Adrenal gland (tissue), 19 donors: ENCODE measurements around the gene USP17L25. TPM values are rescaled to one million over a fixed set of nuclear protein-coding genes. Genes with fewer than 3 reads are reported as not detected.
"Not testable (repeated sequence)": the region's sequence is repeated elsewhere in the genome, so short reads cannot be mapped to it uniquely, and the experiment has no call there.

Experiments
- DNase-seq, 7 donors: peaks; one replicate each; pipeline ENCODE4 v3.0.0-alpha.2; 2019 to 2020
- H3K27ac ChIP-seq, 5 donors: fragments of 200-600 bp; sonication (generic) in 4 of 5; 1 replicate in 3 of 5; 2 replicates in 2 of 5; pipeline versions ENCODE4 v1.5.1 to v1.8.0; 2016 to 2020; ENCODE audit warnings: mild to moderate bottlenecking in 1 of 5
- H3K27me3 ChIP-seq: fragments of 200-600 bp; 2 replicates; pipeline ENCODE4 v1.8.0; 2021
- H3K36me3 ChIP-seq, 2 donors: fragments of 200-600 bp; replicated peaks in 1 of 2; 1 replicate in 1 of 2; 2 replicates in 1 of 2; pipeline versions ENCODE4 v1.5.1 to v1.8.0; 2018 to 2022
- H3K4me1 ChIP-seq, 2 donors: fragments of 200-600 bp; replicated peaks in 1 of 2; 1 replicate in 1 of 2; 2 replicates in 1 of 2; pipeline versions ENCODE4 v1.5.1 to v1.8.0; 2018 to 2021
- H3K4me3 ChIP-seq, 4 donors: fragments of 200-600 bp; sonication (generic) in 3 of 4; one replicate each; pipeline ENCODE4 v1.5.1; 2016 to 2018
- H3K9me3 ChIP-seq, 3 donors: fragments of 200-600 bp; sonication (generic) in 1 of 3; replicated peaks in 1 of 3; 1 replicate in 2 of 3; 2 replicates in 1 of 3; pipeline versions ENCODE4 v1.5.1 to v1.8.0; 2016 to 2021
- WGBS, 4 donors: extraction: QIAGEN DNeasy Blood & Tissue Kit in 2 of 4; methylation state at CpG; one replicate each; pipeline versions ENCODE4 v1.1.5 to v1.1.7; 2013 to 2017; 5-methylcytosine and 5-hydroxymethylcytosine counted together
- intact Hi-C, 2 donors: fragments of 100-400 bp; cut with DNase I; formaldehyde crosslinking; loops; one replicate each; pipeline versions ENCODE4 v1.14.1 to v1.15.0; 2022 to 2023
- long read RNA-seq, 10 donors: library from polyadenylated mRNA in 3 of 10; unstranded in 2 of 10; stranded (forward) in 1 of 10; transcript quantifications; one replicate each; pipeline ENCODE4 v2.0.0 and lab custom pipeline, GENCODE V29; 2021 to 2026
- polyA plus RNA-seq, 3 donors: library from polyadenylated mRNA; stranded (reverse); fragments of 200-250 nt in 2 of 3; fragments of 350-450 nt in 1 of 3; fragmentation: Illumina TruSeq in 1 of 3; extraction: RNeasy Lipid Tissue Mini Kit (QIAGEN cat#74804) in 1 of 3; gene quantifications; one replicate each; pipeline ENCODE4 v1.2.3, GENCODE V29; 2013 to 2014
- total RNA-seq, 9 donors: library from RNA; depleted of rRNA in 4 of 9; stranded (reverse); fragments of >200 nt in 4 of 9; fragments of 120-200 nt in 1 of 9; fragmentation: NEBNext Ultra II Directional in 1 of 9; extraction: Animal tissue kit (Norgen Biotek cat#: 25700) in 1 of 9; gene quantifications; one replicate each; pipeline versions ENCODE4 v1.1.0 to v1.2.4, GENCODE V29; 2013 to 2023
- donor health status: healthy with polysubstance abuse.
- donor health status: Bipolar disorder and iron deficiency.
- donor health status: DM: yes; HTN: yes; CAD: no.
- donor health status: DM: no; HTN: no; CAD: no.
- donor health status: DM: no; HTN: no; CAD: no.
- donor health status: DM: yes; HTN: yes; CAD: no.

Gene USP17L25, protein sequence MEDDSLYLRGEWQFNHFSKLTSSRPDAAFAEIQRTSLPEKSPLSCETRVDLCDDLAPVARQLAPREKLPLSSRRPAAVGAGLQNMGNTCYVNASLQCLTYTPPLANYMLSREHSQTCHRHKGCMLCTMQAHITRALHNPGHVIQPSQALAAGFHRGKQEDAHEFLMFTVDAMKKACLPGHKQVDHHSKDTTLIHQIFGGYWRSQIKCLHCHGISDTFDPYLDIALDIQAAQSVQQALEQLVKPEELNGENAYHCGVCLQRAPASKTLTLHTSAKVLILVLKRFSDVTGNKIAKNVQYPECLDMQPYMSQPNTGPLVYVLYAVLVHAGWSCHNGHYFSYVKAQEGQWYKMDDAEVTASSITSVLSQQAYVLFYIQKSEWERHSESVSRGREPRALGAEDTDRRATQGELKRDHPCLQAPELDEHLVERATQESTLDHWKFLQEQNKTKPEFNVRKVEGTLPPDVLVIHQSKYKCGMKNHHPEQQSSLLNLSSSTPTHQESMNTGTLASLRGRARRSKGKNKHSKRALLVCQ
- total RNA-seq (not detected), polyA plus RNA-seq (not detected)
- long read RNA-seq, donor 1: 0 reads
- long read RNA-seq, donor 2: 0 reads
- long read RNA-seq, donor 3: 0 reads
- long read RNA-seq, donor 4: 0 reads
- long read RNA-seq, donor 5: 0 reads
- long read RNA-seq, donor 6: 0 reads
- long read RNA-seq, donor 7: 0 reads
- long read RNA-seq, donor 8: 0 reads
- long read RNA-seq, donor 9: 0 reads
- long read RNA-seq, donor 10: 0 reads

DNA sequence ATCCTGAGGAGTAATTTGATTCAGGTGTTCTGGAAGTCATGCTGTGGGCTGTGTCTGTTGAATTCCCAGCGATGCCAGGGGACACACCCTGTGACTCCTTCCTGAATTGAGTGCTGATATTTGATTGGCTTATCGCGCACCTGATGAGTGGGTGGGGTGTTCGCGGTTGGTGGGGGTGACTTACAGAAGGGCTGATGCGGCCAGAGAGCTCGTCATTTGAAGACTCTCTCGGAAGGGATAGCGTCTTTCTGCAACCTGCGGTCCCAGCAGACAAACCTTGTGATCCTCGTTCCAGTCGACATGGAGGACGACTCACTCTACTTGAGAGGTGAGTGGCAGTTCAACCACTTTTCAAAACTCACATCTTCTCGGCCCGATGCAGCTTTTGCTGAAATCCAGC is at the start of gene USP17L25:
TSS of gene USP17L25 (plus strand) at position 301 of the 400 bp plus-strand sequence. CDS start at position 301, 0 bp downstream.
- H3K27me3 ChIP-seq, intact Hi-C loops, H3K9me3 ChIP-seq, H3K27ac ChIP-seq, H3K4me1 ChIP-seq, H3K4me3 ChIP-seq, H3K36me3 ChIP-seq, DNase-seq: not testable (repeated sequence)
- no CpG with 5 or more reads among the region's 15 CpGs for WGBS, 4 donors

GRCh38 chr4:9324191-9324590 is 5.5 kb upstream of the USP17L25 start:
- H3K27me3 ChIP-seq, H3K4me3 ChIP-seq, intact Hi-C loops, H3K27ac ChIP-seq, DNase-seq, H3K36me3 ChIP-seq, H3K4me1 ChIP-seq, H3K9me3 ChIP-seq: not testable (repeated sequence)
- WGBS, 4 donors: 70 to 79% (median 78%) methylated on average over 1 to 5 of the region's 13 CpGs

GRCh38 chr4:9324865-9325264 is 4.8 kb upstream of the USP17L25 start, which contains the start of gene USP17L24:
Gene USP17L24, plus strand, starts transcription at chr4:9325165. Its CDS starts 0 bp downstream, at chr4:9325165.
- no CpG with 5 or more reads among the region's 15 CpGs for WGBS, 4 donors
- DNase-seq, intact Hi-C loops, H3K4me3 ChIP-seq, H3K4me1 ChIP-seq, H3K27ac ChIP-seq, H3K36me3 ChIP-seq, H3K9me3 ChIP-seq, H3K27me3 ChIP-seq: not testable (repeated sequence)

DNA sequence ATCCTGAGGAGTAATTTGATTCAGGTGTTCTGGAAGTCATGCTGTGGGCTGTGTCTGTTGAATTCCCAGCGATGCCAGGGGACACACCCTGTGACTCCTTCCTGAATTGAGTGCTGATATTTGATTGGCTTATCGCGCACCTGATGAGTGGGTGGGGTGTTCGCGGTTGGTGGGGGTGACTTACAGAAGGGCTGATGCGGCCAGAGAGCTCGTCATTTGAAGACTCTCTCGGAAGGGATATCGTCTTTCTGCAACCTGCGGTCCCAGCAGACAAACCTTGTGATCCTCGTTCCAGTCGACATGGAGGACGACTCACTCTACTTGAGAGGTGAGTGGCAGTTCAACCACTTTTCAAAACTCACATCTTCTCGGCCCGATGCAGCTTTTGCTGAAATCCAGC is 4.6 kb downstream of the USP17L25 start, which contains the start of gene USP17L26:
TSS of gene USP17L26 (plus strand) at position 301 of the 400 bp plus-strand sequence. CDS start at position 301, 0 bp downstream.
- H3K4me3 ChIP-seq, H3K4me1 ChIP-seq, H3K36me3 ChIP-seq, H3K27me3 ChIP-seq, H3K27ac ChIP-seq, H3K9me3 ChIP-seq, intact Hi-C loops, DNase-seq: not testable (repeated sequence)
- WGBS, 4 donors: 82% methylated on average over 8 of the region's 15 CpGs; no CpG with 5 or more reads in 3 of the 4 donors

- H3K27ac ChIP-seq, H3K27me3 ChIP-seq, H3K4me1 ChIP-seq, DNase-seq, intact Hi-C loops, H3K36me3 ChIP-seq, H3K4me3 ChIP-seq, H3K9me3 ChIP-seq: not testable (repeated sequence)
- no CpG with 5 or more reads among the region's 15 CpGs for WGBS, 4 donors
These were observed 9.4 kb downstream of the USP17L25 start, which contains the start of gene USP17L5 for GRCh38 chr4:9339103-9339502. Gene USP17L5, plus strand, starts transcription at chr4:9339403. Its CDS starts 0 bp downstream, at chr4:9339403.

- H3K4me3 ChIP-seq, H3K4me1 ChIP-seq, intact Hi-C loops, H3K27ac ChIP-seq, H3K9me3 ChIP-seq, H3K27me3 ChIP-seq, H3K36me3 ChIP-seq, DNase-seq: not testable (repeated sequence)
- no CpG with 5 or more reads among the region's 15 CpGs for WGBS, 4 donors
These were observed 14.1 kb downstream of the USP17L25 start, which contains the start of gene USP17L27 for GRCh38 chr4:9343848-9344247. Gene USP17L27, plus strand, starts transcription at chr4:9344148. Its CDS starts 0 bp downstream, at chr4:9344148.

- H3K27ac ChIP-seq, H3K9me3 ChIP-seq, H3K27me3 ChIP-seq, H3K4me3 ChIP-seq, DNase-seq, H3K4me1 ChIP-seq, H3K36me3 ChIP-seq, intact Hi-C loops: not testable (repeated sequence)
- WGBS, 4 donors: no CpG with 5 or more reads among the region's 15 CpGs
These were observed 18.9 kb downstream of the USP17L25 start, which contains the start of gene USP17L28 for GRCh38 chr4:9348593-9348992. Gene USP17L28, plus strand, starts transcription at chr4:9348893. Its CDS starts 0 bp downstream, at chr4:9348893.

DNA sequence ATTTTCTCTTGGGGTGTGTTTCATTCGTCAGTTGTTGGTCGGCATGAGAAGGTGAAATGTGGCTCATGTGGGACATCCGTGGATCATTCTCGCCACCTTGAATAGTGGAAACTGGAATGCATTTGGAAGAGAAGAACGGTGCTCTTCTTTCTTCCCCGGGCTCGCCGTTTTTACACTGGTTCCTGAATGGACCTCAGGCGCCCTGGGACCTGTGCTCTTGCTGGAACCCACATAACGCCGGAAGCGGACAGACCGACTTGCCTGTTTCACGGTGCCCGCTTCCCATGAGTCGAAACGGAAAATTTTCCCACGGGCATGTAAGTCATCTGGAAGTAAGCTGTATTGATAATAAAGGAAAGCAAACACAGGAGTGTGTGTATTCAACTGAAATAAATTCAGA is 21.2 kb downstream of the USP17L25 start:
- H3K27me3 ChIP-seq, intact Hi-C loops, H3K36me3 ChIP-seq, H3K9me3 ChIP-seq, H3K27ac ChIP-seq, DNase-seq, H3K4me3 ChIP-seq, H3K4me1 ChIP-seq: not testable (repeated sequence)
- WGBS, 4 donors: 92% methylated on average over 13 of the region's 18 CpGs; no CpG with 5 or more reads in 3 of the 4 donors

DNA sequence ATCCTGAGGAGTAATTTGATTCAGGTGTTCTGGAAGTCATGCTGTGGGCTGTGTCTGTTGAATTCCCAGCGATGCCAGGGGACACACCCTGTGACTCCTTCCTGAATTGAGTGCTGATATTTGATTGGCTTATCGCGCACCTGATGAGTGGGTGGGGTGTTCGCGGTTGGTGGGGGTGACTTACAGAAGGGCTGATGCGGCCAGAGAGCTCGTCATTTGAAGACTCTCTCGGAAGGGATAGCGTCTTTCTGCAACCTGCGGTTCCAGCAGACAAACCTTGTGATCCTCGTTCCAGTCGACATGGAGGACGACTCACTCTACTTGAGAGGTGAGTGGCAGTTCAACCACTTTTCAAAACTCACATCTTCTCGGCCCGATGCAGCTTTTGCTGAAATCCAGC is 23.6 kb downstream of the USP17L25 start, which contains the start of gene USP17L29:
TSS of gene USP17L29 (plus strand) at position 301 of the 400 bp plus-strand sequence. CDS start at position 301, 0 bp downstream.
- H3K27ac ChIP-seq, H3K27me3 ChIP-seq, H3K4me3 ChIP-seq, DNase-seq, H3K4me1 ChIP-seq, intact Hi-C loops, H3K9me3 ChIP-seq, H3K36me3 ChIP-seq: not testable (repeated sequence)
- no CpG with 5 or more reads among the region's 15 CpGs for WGBS, 4 donors

DNA sequence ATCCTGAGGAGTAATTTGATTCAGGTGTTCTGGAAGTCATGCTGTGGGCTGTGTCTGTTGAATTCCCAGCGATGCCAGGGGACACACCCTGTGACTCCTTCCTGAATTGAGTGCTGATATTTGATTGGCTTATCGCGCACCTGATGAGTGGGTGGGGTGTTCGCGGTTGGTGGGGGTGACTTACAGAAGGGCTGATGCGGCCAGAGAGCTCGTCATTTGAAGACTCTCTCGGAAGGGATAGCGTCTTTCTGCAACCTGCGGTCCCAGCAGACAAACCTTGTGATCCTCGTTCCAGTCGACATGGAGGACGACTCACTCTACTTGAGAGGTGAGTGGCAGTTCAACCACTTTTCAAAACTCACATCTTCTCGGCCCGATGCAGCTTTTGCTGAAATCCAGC is 33.1 kb downstream of the USP17L25 start, which contains the start of gene USP17L30:
TSS of gene USP17L30 (plus strand) at position 301 of the 400 bp plus-strand sequence. CDS start at position 301, 0 bp downstream.
- WGBS, 4 donors: no CpG with 5 or more reads among the region's 15 CpGs
- H3K4me3 ChIP-seq, H3K27me3 ChIP-seq, H3K4me1 ChIP-seq, H3K9me3 ChIP-seq, H3K36me3 ChIP-seq, H3K27ac ChIP-seq, DNase-seq, intact Hi-C loops: not testable (repeated sequence)
